Measurements from ENCODE around the gene ETFA.

ETFA gene

GRCh38 chr15:76208084-76208785 lies 103.0 kb downstream of the ETFA start:
- Histone ChIP-seq H3K36me3 (replicated peaks; ENCODE audit: low read depth, low read length) (peaks cover 20% of the 10 kb centered on the region), H3K27ac (ENCODE audit: low read length) (no peak overlapping the region), H3K9me3 (ENCODE audit: insufficient read depth, low read length) (no peaks in the 10 kb centered on the region), H3K4me3 (ENCODE audit: low read length) (no peak overlapping the region), H3K4me1 (ENCODE audit: low read length) (no peaks in the 10 kb centered on the region), H4K20me1 (ENCODE audit: insufficient read depth, low read length) (no peaks in the 10 kb centered on the region), H2AFZ (ENCODE audit: low read depth, low read length) (no peak overlapping the region), H3K4me2 (ENCODE audit: low read length) (no peak overlapping the region), H3K79me2 (ENCODE audit: low read length) (no peaks in the 10 kb centered on the region), H3K27me3 (ENCODE audit: low read depth, low read length) (no peaks in the 10 kb centered on the region), H3K9ac (ENCODE audit: low read length) (no peak overlapping the region)
- TF ChIP-seq CTCF (IDR thresholded peaks at IDR 0.05; ENCODE audit: low read depth, low read length), result no peak
- TF ChIP-seq EZH2phosphoT487 (IDR thresholded peaks at IDR 0.05; ENCODE audit: low read depth), result no peak

GRCh38 chr15:76206325-76206976 lies 104.8 kb downstream of the ETFA start:
- Histone ChIP-seq H3K36me3 (replicated peaks; ENCODE audit: low read depth, low read length) (peaks cover 15% of the 10 kb centered on the region), H3K27ac (ENCODE audit: low read length) (no peak overlapping the region)

GRCh38 chr15:76204916-76205460 lies 106.3 kb downstream of the ETFA start:
- no peak overlapping the region for H2AFZ ChIP-seq (ENCODE audit: low read depth, low read length)
- H3K27ac ChIP-seq (ENCODE audit: low read length), result no peak overlapping the region
- no peaks in the 10 kb centered on the region for H4K20me1 ChIP-seq (ENCODE audit: insufficient read depth, low read length)
- H3K79me2 ChIP-seq (ENCODE audit: low read length), result no peaks in the 10 kb centered on the region
- H3K4me2 ChIP-seq (ENCODE audit: low read length), result no peak overlapping the region
- TF ChIP-seq CTCF (IDR thresholded peaks at IDR 0.05; ENCODE audit: low read depth, low read length) (no peak), EZH2phosphoT487 (IDR thresholded peaks at IDR 0.05; ENCODE audit: low read depth) (no peak)
- no peak overlapping the region for H3K9ac ChIP-seq (ENCODE audit: low read length)
- H3K36me3 ChIP-seq (replicated peaks; ENCODE audit: low read depth, low read length), result peaks cover 8% of the 10 kb centered on the region
- H3K27me3 ChIP-seq (ENCODE audit: low read depth, low read length), result no peaks in the 10 kb centered on the region
- H3K9me3 ChIP-seq (ENCODE audit: insufficient read depth, low read length), result no peaks in the 10 kb centered on the region
- no peaks in the 10 kb centered on the region for H3K4me1 ChIP-seq (ENCODE audit: low read length)
- H3K4me3 ChIP-seq (ENCODE audit: low read length), result no peak overlapping the region

More at GRCh38 chr15:76206325-76206976, 104.8 kb downstream of the ETFA start:
- Histone ChIP-seq H3K4me3 (ENCODE audit: low read length) (no peak overlapping the region), H3K9me3 (ENCODE audit: insufficient read depth, low read length) (no peaks in the 10 kb centered on the region), H3K4me1 (ENCODE audit: low read length) (no peaks in the 10 kb centered on the region), H3K4me2 (ENCODE audit: low read length) (no peak overlapping the region), H3K79me2 (ENCODE audit: low read length) (no peaks in the 10 kb centered on the region), H3K27me3 (ENCODE audit: low read depth, low read length) (no peaks in the 10 kb centered on the region), H3K9ac (ENCODE audit: low read length) (no peak overlapping the region), H4K20me1 (ENCODE audit: insufficient read depth, low read length) (no peaks in the 10 kb centered on the region), H2AFZ (ENCODE audit: low read depth, low read length) (no peak overlapping the region)
- TF ChIP-seq CTCF (IDR thresholded peaks at IDR 0.05; ENCODE audit: low read depth, low read length), result no peak
- no peak for TF ChIP-seq EZH2phosphoT487 (IDR thresholded peaks at IDR 0.05; ENCODE audit: low read depth)

GRCh38 chr15:76204109-76204845 lies 107.0 kb downstream of the ETFA start:
- H4K20me1 ChIP-seq (ENCODE audit: insufficient read depth, low read length), result no peaks in the 10 kb centered on the region
- TF ChIP-seq EZH2phosphoT487 (IDR thresholded peaks at IDR 0.05; ENCODE audit: low read depth) (no peak), CTCF (IDR thresholded peaks at IDR 0.05; ENCODE audit: low read depth, low read length) (no peak)
- no peak overlapping the region for H3K4me3 ChIP-seq (ENCODE audit: low read length)
- H3K27me3 ChIP-seq (ENCODE audit: low read depth, low read length), result no peaks in the 10 kb centered on the region
- no peaks in the 10 kb centered on the region for H3K79me2 ChIP-seq (ENCODE audit: low read length)
- no peak overlapping the region for H3K9ac ChIP-seq (ENCODE audit: low read length)
- H3K4me2 ChIP-seq (ENCODE audit: low read length), result no peak overlapping the region
- peaks cover 8% of the 10 kb centered on the region for H3K36me3 ChIP-seq (replicated peaks; ENCODE audit: low read depth, low read length)
- no peaks in the 10 kb centered on the region for H3K9me3 ChIP-seq (ENCODE audit: insufficient read depth, low read length)
- no peak overlapping the region for H2AFZ ChIP-seq (ENCODE audit: low read depth, low read length)
- no peak overlapping the region for H3K27ac ChIP-seq (ENCODE audit: low read length)
- H3K4me1 ChIP-seq (ENCODE audit: low read length), result no peaks in the 10 kb centered on the region
